Fibroblast of lung (primary cell): ENCODE measurements around the gene ZNF185.

Source experiments
- EZH2 ChIP-seq: IDR thresholded peaks from 2 replicates; pipeline ENCODE4 v1.5.1; 2012; ENCODE audit warnings: low read length, control low read depth, mild to moderate bottlenecking; ENCODE audit errors: missing control alignments
- TF ChIP-seq, protein P1 (sequence below), 2 donors: IDR thresholded peaks in 1 of 2; conservative IDR thresholded peaks in 1 of 2; 1 replicate in 1 of 2; 2 replicates in 1 of 2; pipeline ENCODE4 v1.5.1; 2011 to 2012; ENCODE audit warnings: low read length in 2 of 2, control low read depth in 1 of 2, inconsistent platforms in 1 of 2, low read depth in 1 of 2, mild to moderate bottlenecking in 1 of 2

DNA sequence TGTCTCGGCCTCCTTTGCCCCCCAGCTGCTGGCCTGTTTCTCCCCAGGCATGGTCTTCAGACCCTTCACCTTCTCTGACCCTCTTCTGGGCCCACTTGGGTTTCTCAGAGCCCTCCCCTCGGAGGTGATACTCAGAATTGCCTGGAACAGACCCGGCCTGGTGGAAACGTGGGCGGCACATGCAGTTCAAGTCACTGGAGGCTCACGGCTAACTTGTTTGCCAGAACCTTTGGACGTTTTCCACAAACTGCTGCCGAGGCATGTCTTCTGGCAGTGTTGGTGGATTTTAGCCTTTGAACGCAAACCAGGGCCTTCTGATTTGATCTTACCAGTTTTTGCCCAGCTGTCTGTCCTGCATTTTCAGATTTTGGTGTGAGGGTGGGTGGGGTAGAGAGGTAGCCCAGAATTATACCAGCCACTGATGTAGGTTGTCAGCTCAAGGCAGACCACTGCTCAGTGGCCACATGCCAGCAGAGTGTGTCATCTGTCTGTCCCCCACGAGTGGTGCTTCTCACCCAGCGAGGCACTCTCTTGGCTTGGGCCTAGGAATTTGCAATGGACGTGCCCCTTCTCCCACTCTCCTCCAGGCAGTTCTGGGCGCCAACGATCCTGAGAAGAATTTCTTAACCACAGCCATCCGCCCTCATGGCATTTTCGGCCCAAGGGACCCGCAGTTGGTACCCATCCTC, 32.5 kb upstream of the ZNF185 start:
- TF ChIP-seq, protein P1, sequence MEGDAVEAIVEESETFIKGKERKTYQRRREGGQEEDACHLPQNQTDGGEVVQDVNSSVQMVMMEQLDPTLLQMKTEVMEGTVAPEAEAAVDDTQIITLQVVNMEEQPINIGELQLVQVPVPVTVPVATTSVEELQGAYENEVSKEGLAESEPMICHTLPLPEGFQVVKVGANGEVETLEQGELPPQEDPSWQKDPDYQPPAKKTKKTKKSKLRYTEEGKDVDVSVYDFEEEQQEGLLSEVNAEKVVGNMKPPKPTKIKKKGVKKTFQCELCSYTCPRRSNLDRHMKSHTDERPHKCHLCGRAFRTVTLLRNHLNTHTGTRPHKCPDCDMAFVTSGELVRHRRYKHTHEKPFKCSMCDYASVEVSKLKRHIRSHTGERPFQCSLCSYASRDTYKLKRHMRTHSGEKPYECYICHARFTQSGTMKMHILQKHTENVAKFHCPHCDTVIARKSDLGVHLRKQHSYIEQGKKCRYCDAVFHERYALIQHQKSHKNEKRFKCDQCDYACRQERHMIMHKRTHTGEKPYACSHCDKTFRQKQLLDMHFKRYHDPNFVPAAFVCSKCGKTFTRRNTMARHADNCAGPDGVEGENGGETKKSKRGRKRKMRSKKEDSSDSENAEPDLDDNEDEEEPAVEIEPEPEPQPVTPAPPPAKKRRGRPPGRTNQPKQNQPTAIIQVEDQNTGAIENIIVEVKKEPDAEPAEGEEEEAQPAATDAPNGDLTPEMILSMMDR (conservative IDR thresholded peaks at IDR 0.05 in 1 of 2, IDR thresholded peaks at IDR 0.05 in 1 of 2; ENCODE audit: low read depth in 1 of 2, low read length in 2 of 2): no peak
- no peak for TF ChIP-seq EZH2
